ENCODE data around the gene LCE1B.

The LCE1B gene

GRCh38 chr1:152795686-152796085 lies 16.1 kb upstream of the LCE1B start:
- TF ChIP-seq EGR1 (IDR thresholded peaks at IDR 0.05), result no peak
- TF ChIP-seq TAF1 (IDR thresholded peaks at IDR 0.05; ENCODE audit: low read depth), result no peak
- TF ChIP-seq, protein P1, sequence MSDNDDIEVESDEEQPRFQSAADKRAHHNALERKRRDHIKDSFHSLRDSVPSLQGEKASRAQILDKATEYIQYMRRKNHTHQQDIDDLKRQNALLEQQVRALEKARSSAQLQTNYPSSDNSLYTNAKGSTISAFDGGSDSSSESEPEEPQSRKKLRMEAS (IDR thresholded peaks at IDR 0.05), result no peak

- no peak for TF ChIP-seq USF1 (IDR thresholded peaks at IDR 0.05)
- TF ChIP-seq, protein P1 (IDR thresholded peaks at IDR 0.05), result no peak
- no peak for TF ChIP-seq CEBPB (IDR thresholded peaks at IDR 0.05)
- TF ChIP-seq TAF1 (IDR thresholded peaks at IDR 0.05; ENCODE audit: low read depth), result no peak
- TF ChIP-seq CREB1 (IDR thresholded peaks at IDR 0.05; ENCODE audit: low read depth), result no peak
- no peak for TF ChIP-seq ZBTB7A (IDR thresholded peaks at IDR 0.05; ENCODE audit: low read depth)
- TF ChIP-seq NFIC (IDR thresholded peaks at IDR 0.05), result no peak
These were observed 15.3 kb upstream of the LCE1B start, which contains the start of gene LCE1D for GRCh38 chr1:152796421-152796820. Gene LCE1D (plus strand): TSS chr1:152796721. CDS start chr1:152797795, 1,074 bp downstream.

- TF ChIP-seq TCF12 (IDR thresholded peaks at IDR 0.05; ENCODE audit: low read depth), result no peak
These were observed 10.4 kb upstream of the LCE1B start for GRCh38 chr1:152801333-152801732.

GRCh38 chr1:152806576-152806975 lies 5.2 kb upstream of the LCE1B start, which contains the start of gene LCE1C:
Gene LCE1C (minus strand): TSS chr1:152806651. CDS start chr1:152805478, 1,173 bp downstream.
- TF ChIP-seq CREB1 (IDR thresholded peaks at IDR 0.05; ENCODE audit: low read depth), result no peak
- TF ChIP-seq NFIC (IDR thresholded peaks at IDR 0.05), result no peak
- no peak for TF ChIP-seq TCF12 (IDR thresholded peaks at IDR 0.05; ENCODE audit: low read depth)

DNA sequence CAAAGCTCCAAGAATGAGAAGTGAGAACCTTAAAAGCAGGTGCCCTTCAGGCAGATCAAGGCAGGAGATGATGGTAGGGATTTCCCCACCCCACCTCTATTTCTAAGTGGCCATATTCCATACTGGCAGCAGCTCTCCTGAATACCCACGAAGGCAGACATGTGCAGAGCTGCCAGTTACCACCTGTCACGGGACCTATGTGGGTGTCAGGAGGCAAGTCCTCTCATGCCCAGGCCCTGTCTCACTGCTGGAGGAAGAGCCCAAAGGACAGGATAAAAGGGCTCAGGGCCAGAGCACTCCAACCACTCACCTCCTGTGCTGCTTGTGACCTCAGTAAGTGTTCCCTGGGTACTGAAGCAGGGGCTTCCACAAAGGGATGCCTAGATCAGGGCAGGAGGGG lies 721 bp upstream of the LCE1B start:
- TF ChIP-seq FOXM1 (IDR thresholded peaks at IDR 0.05; ENCODE audit: borderline replicate concordance, low read depth) (no peak), REST (IDR thresholded peaks at IDR 0.05; ENCODE audit: low read depth) (no peak)

DNA sequence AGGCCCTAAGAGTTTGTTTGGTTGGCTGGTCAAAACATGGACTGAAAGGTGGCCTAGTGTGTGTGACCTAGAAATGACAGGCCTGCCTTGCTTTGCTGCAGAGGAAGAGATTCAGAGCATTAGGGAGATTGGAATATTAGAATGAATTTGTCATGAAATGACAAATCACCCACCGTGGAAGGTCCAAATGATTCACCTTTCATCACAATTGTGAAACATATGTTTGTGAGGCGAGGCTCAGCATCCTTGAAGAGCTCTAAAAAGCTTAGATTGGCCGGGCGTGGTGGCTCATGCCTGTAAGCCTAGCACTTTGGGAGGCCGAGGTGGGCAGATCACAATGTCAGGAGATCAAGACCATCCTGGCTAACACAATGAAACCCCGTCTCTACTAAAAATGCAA lies 5.5 kb downstream of the LCE1B start:
- TF ChIP-seq CREB1 (IDR thresholded peaks at IDR 0.05; ENCODE audit: low read depth) (no peak), TCF12 (IDR thresholded peaks at IDR 0.05; ENCODE audit: low read depth) (no peak), EGR1 (IDR thresholded peaks at IDR 0.05) (no peak), RAD21 (IDR thresholded peaks at IDR 0.05; ENCODE audit: low read depth) (no peak), YY1 (IDR thresholded peaks at IDR 0.05; ENCODE audit: low read depth) (no peak), CEBPB (IDR thresholded peaks at IDR 0.05) (no peak), FOXM1 (IDR thresholded peaks at IDR 0.05; ENCODE audit: borderline replicate concordance, low read depth) (no peak), TEAD4 (IDR thresholded peaks at IDR 0.05) (no peak)

GRCh38 chr1:152823294-152823693 lies 11.5 kb downstream of the LCE1B start:
- TF ChIP-seq, protein P1 (IDR thresholded peaks at IDR 0.05), result no peak

GRCh38 chr1:152824964-152825363 lies 13.2 kb downstream of the LCE1B start:
- no peak for TF ChIP-seq YY1 (IDR thresholded peaks at IDR 0.05; ENCODE audit: low read depth)
- TF ChIP-seq, protein P1 (IDR thresholded peaks at IDR 0.05), result no peak
- no peak for TF ChIP-seq REST (IDR thresholded peaks at IDR 0.05; ENCODE audit: low read depth)
- no peak for TF ChIP-seq TEAD4 (IDR thresholded peaks at IDR 0.05)
- TF ChIP-seq FOXM1 (IDR thresholded peaks at IDR 0.05; ENCODE audit: borderline replicate concordance, low read depth), result no peak
- TF ChIP-seq TCF12 (IDR thresholded peaks at IDR 0.05; ENCODE audit: low read depth), result no peak
